ENCODE results near the gene SH3BGRL2.

SH3BGRL2 gene

DNA sequence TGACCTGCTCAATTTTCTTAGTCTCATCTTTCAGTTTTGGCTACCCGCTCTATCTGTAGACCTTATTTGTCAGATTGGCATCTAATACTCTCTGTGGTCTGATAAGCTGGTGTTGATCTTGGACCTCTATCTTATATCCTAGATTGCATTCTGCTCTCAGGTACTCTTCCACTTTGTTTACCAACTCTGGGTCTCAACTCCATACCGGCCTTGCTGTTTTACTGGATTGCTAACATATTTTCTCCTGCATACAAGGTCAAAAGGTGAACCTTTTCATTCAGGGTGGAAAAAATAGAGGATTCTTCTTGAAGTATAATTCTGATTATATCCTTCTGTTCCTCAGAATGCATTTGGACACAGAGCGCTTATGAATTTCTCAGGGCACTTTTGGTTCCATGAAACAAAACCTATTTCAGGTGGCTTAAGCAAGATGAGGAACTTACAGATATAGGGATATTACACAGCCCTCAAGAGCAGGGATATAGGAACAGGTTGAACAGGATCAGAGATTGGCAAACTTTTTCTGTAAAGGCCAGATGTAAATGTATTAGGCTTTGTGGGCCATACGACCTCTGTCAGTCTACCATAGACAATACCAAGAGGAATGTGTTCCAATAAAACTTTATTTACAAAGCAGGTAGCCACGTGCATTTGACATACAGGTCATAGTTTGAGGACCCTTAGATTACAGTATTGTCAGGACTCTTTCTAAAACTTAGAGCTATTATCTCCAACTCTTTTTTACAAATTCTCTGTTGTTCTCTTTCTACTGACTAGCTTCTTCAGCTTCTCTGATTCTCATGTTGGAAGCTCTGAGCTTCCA lies 2.5 kb upstream of the SH3BGRL2 start:
- Mint-ChIP-seq H3K27me3 (peaks cover 26% of the 10 kb centered on the region), H3K9me3 (no peaks in the 10 kb centered on the region)

DNA sequence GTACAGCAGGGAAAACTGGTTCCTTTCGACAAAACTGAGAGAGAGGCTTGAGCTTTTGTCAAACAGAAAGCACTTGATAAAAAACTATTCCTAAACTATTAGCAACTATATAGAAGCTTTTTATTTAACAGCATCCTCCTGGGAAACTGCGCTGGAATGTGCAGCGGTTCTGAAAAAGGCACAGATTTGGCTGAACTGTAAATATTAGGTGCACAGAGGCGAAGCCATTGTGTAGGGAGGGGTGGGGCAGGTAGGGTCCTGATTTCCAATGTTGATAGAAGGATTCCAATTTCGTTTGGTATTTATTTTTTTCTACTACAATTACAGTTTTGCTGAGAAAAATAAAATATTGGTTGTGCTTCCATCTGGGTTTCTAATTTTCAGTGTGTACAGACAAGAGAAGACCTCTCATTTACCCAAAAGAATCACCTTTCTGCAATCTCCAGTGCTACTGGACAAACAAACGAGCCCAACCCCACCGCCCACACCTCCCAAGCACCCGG lies 698 bp upstream of the SH3BGRL2 start:
- H3K4me1 Mint-ChIP-seq: peaks cover 13% of the 10 kb centered on the region
- no peaks in the 10 kb centered on the region for H3K9me3 Mint-ChIP-seq
- H3K27me3 Mint-ChIP-seq: peaks cover 44% of the 10 kb centered on the region
- DNase-seq (no peak), ATAC-seq (no peak)
- H3K27ac Mint-ChIP-seq: peak overlapping the region in 1 of 2 donors; percentile 44
- H3K4me3 Mint-ChIP-seq: peak overlapping the region; percentile 88 to 95

More for the DNA sequence above, 2.5 kb upstream of the SH3BGRL2 start:
- Mint-ChIP-seq H3K4me3 (no peak overlapping the region), H3K4me1 (peaks cover 13% of the 10 kb centered on the region), H3K27ac (no peak overlapping the region)
- DNase-seq (no peak), ATAC-seq (no peak)

DNA sequence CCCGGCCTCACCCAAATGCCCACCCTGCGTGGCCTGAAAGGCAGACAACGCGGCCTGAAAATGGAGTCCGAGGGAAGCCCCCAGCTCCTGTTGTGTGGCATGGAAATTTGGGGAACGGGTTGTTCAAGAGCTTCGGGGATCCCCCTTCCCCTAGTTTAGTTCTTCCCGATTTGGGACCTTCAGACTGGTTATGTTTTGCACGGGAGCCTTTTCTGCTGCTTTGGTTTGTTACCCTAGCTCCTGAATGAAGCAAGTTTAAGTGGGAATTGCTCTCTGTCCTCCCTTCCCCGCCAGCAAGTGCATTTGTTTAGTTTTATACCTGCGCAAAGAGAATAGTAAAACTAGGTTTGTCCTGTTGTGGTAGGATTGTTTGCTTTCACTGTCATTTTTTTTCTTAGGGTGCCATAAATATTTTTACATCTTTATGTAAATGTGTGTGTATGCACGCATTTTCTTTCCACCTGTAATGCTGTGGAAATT lies 604 bp downstream of the SH3BGRL2 start:
- DNase-seq (no peak), ATAC-seq (no peak)
- Mint-ChIP-seq H3K27ac (peak overlapping the region in 1 of 2 donors; percentile 9), H3K4me3 (peak overlapping the region; percentile 88 to 95), H3K4me1 (peaks cover 13% of the 10 kb centered on the region), H3K27me3 (peaks cover 47% of the 10 kb centered on the region), H3K9me3 (no peaks in the 10 kb centered on the region)

DNA sequence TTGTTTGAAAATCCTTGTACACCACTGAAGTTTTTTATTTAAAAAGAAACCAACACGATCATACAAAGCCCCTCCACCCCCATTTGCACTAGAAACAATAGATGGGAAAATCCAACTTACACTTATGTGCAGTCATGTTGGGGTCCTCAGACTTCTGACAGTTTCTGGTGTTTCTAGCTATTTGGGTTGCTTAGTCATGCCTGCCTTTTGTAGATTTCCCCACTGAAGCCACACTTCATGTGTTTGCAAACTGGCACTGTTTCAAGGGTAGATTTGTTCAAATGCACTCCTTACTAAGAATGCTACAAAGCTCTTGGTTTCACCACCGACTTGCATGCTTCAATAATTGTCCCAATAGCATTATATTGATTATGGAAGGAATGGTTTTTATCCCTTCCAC lies 1.5 kb downstream of the SH3BGRL2 start:
- DNase-seq (no peak), ATAC-seq (peak; percentile 49)
- Mint-ChIP-seq H3K27me3 (peaks cover 47% of the 10 kb centered on the region), H3K27ac (no peak overlapping the region), H3K4me1 (peaks cover 13% of the 10 kb centered on the region), H3K4me3 (no peak overlapping the region), H3K9me3 (no peaks in the 10 kb centered on the region)

DNA sequence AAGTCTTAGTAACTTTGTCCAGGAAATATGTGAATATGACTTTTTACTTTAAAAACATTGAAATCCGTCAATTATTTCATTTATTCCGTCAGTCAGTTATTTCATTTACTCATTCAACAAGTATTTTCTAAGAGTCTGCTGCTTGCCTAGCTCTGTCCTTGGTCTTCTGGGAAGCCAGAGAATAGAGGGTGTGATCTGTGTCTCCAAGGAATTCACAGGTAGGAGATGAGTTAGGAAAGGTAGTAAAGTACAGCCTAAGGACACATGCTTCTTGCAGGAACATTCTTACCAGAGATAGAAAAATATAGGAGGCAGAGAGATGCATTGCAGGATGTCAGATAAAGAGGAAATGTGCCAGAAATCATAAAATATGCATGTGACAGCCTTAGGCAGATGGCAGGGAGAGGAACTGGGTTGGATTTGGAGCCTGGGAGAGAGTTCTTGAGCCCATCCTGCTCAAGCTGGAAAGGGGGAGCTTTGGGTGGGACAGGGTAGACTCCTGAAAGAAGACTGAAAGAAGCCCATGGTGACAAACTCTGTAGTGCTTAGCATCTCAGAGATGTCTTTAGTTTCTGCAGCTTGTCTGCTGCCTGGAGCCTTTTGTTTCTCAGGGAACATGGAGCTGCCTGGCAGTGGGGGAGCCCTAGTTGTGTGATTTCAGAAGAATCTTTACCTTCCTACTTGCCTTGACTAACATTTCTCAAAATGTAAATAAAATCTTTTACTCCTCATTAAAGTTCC lies 3.5 kb downstream of the SH3BGRL2 start:
- H3K27me3 Mint-ChIP-seq: peaks cover 41% of the 10 kb centered on the region
- no peak overlapping the region for H3K4me3 Mint-ChIP-seq
- no peak for ATAC-seq
- no peaks in the 10 kb centered on the region for H3K9me3 Mint-ChIP-seq
- H3K4me1 Mint-ChIP-seq: peaks cover 13% of the 10 kb centered on the region
- H3K27ac Mint-ChIP-seq: no peak overlapping the region
- no peak for DNase-seq

DNA sequence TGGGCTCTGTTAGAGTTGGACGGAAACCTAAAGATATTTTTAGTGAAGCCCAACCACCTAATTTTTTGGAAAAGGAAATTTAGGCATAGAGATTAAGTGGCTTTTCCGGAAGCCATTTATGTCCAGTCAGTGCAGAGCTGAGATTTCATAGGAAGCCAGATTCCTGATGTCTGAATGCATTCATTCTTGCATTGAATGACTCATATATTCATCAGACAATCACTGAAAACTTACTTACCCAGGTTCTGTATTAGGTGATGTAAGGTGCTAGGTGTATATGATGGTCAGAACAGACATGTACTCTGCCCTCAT lies 4.1 kb downstream of the SH3BGRL2 start:
- Mint-ChIP-seq H3K4me1 (peaks cover 13% of the 10 kb centered on the region), H3K4me3 (no peak overlapping the region), H3K27ac (no peak overlapping the region), H3K9me3 (no peaks in the 10 kb centered on the region), H3K27me3 (peaks cover 39% of the 10 kb centered on the region)
- no peak for ATAC-seq
- no peak for DNase-seq

DNA sequence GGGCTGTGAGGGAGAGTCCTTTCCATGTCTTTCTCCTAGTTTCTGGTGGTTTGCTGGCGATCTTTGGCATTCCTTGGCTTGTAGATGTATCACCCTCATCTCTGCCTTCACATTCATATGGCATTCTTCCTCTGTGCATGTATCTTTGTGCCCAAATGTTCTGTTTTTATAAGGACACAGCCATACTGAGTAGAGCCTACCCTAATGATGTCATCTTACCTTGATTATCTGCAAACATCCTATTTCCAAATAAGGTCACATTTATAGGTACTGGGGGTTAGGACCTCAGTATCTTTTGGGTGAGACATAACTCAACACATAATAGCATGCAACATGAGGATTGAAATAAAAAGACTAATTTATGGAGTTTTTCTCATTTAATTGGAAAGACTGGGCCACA lies 5.5 kb downstream of the SH3BGRL2 start:
- ATAC-seq (no peak), DNase-seq (no peak)
- Mint-ChIP-seq H3K9me3 (no peaks in the 10 kb centered on the region), H3K4me1 (peaks cover 4% of the 10 kb centered on the region), H3K27me3 (peaks cover 25% of the 10 kb centered on the region), H3K27ac (no peak overlapping the region), H3K4me3 (no peak overlapping the region)

DNA sequence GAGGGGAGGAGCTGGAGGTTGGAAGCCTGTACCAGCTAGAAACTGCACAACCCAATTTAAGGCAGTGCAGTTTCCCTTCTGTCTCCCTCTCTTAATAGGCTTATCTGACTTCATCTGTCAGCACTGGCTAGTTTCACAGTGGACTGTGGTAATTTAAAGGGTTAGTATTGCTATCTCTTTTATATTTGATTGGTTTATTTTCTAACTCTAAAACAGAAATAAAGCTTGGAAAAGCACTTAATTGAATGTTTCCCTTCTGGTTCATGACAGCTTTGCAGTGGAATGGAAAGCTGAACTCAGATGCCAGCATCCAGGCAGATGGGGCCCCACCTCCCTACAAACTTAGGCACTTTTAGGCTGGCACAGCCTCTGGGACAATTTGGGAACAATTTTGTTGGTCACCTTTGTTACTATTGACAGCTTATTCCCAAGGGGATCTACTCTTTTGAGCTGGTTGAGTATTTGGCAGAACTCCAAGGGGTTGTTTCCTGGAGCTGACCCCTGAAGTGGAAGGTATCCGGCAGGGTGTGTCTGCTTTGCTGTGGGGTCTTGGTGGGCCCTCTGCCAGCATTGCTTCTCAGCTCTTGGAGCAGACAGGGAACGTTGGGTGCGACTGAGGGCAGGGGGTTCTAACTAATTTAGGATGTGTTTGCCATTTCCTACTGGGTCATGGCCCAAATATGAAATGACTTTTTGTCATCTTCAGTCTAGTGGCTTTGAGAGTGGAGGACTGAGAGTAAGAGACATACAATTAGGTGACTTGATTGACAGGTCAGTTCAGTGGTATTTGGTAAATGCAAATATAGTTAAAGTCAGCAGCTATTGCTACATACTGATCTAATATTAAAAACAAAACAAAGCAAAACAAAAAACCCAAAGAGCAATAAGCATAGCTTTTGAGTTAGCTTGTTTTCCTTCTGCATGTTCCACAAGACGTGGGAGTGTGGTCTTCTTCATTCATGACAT lies 9.3 kb downstream of the SH3BGRL2 start:
- ATAC-seq: no peak
- peaks cover 3% of the 10 kb centered on the region for H3K27me3 Mint-ChIP-seq
- DNase-seq: no peak
- H3K9me3 Mint-ChIP-seq: no peaks in the 10 kb centered on the region
- H3K4me1 Mint-ChIP-seq: no peaks in the 10 kb centered on the region
- no peak overlapping the region for H3K27ac Mint-ChIP-seq
- no peak overlapping the region for H3K4me3 Mint-ChIP-seq

DNA sequence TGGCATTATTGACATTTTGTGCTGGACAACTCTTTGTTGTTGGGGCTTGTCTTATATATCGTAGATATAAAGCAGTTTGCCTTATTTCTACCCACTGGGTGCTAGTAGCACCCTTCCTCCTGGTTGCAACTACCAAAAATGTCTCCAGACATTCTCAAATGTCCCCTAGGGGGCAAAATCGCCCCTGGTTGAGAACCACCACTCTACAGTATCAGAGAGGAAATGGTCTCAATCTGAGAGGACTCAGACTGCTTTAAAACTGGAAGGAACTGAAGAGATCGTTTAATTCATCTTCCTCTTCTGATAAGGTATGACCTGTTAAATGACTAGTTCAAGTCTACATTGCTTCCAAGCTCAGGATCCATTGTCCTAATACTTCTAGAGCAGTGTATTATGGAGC lies 14.9 kb downstream of the SH3BGRL2 start:
- H3K4me3 Mint-ChIP-seq: peak overlapping the region; percentile 61 to 65
- H3K27me3 Mint-ChIP-seq: no peaks in the 10 kb centered on the region
- no peak overlapping the region for H3K27ac Mint-ChIP-seq
- no peaks in the 10 kb centered on the region for H3K9me3 Mint-ChIP-seq
- ATAC-seq (peak; percentile 87), DNase-seq (peak; percentile 41 to 45)
- H3K4me1 Mint-ChIP-seq: peaks cover 39% of the 10 kb centered on the region

DNA sequence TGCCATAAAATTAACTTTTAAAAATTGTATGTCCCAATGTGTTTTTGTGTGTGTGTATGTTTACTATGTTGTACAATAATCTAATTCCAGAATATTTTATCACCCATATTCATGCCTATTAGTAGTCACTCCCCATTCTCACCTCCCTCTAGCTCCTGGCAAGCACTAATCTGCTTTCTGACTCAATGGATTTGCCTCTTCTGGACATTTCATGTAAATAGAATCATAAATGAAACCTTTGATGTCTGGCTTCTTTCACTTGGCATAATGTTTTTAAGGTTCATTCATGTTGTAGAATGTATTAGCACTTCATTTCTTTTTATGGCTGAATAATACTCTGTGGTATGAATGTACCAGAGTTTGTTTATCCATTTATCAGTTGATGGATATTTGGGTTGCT lies 15.4 kb downstream of the SH3BGRL2 start:
- peak overlapping the region; percentile 61 to 65 for H3K4me3 Mint-ChIP-seq
- DNase-seq (no peak), ATAC-seq (no peak)
- H3K27me3 Mint-ChIP-seq: no peaks in the 10 kb centered on the region
- no peaks in the 10 kb centered on the region for H3K9me3 Mint-ChIP-seq
- peaks cover 42% of the 10 kb centered on the region for H3K4me1 Mint-ChIP-seq
- no peak overlapping the region for H3K27ac Mint-ChIP-seq

DNA sequence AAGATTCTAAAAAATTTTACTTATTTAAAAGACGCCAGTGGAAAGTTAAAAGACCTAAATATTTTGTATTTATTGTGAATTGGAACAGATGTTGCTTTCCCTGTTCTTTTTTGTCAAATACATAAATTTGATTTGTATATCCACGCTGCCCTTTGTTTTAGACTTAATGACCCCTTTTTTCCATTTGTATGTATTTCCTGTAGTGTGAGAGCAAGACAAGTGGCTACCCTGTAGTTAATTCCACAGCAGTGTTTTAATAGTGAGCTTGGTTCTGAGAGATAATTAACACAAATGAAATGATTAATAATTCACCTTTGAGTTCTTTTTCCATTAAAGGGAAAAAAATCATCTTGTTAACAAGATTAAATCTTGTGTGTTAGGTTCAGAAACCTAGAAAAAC lies 16.6 kb downstream of the SH3BGRL2 start:
- H3K9me3 Mint-ChIP-seq: no peaks in the 10 kb centered on the region
- no peak for DNase-seq
- ATAC-seq: no peak

DNA sequence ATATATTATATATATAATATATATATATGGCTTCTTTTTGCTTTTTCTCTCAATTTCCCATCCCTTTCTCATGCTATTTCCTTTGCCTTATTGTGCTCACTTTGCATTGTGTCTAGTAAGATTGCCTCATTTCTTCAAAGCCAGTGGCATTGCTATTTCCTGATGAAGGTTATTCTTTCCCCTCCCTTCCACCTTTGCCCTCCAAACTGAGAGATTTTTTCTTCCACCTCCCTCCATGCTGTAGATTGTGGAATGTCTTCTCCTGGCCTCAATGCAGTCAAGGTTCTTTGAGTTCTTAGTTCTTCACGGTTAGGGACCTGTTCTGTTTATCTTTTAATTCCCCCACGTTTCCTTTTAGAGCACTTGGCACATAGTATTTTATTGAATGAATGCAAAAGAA lies 17.2 kb downstream of the SH3BGRL2 start:
- no peak for ATAC-seq
- Mint-ChIP-seq H3K4me1 (peaks cover 46% of the 10 kb centered on the region), H3K9me3 (no peaks in the 10 kb centered on the region), H3K27me3 (no peaks in the 10 kb centered on the region), H3K27ac (peak overlapping the region in 1 of 2 donors; percentile 6), H3K4me3 (peak overlapping the region; percentile 7)
- DNase-seq: no peak

More for the DNA sequence above, 16.6 kb downstream of the SH3BGRL2 start:
- Mint-ChIP-seq H3K4me1 (peaks cover 46% of the 10 kb centered on the region), H3K27me3 (no peaks in the 10 kb centered on the region), H3K27ac (peak overlapping the region in 1 of 2 donors; percentile 22), H3K4me3 (peak overlapping the region in 1 of 2 donors; percentile 9)

DNA sequence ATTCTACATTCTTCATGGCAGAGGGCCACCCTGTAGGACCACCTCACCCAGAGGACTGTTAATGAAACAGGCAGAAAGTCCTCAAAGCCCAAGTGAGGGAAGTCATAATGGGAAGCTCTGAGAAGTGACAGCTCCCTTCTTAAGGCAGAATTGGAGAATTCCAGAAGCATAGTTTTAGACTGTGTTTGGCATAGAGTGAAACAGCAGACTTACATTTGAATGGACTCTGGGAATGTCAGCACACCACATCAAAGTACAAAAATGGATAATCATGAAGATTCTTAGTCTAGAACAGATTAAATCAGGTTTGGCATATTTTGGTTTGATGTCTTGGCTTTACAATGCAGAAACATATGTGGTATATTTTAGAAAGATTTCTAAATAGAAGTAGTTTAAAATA lies 17.9 kb downstream of the SH3BGRL2 start:
- H3K27me3 Mint-ChIP-seq: no peaks in the 10 kb centered on the region
- ATAC-seq: no peak
- peak overlapping the region; percentile 28 to 55 for H3K27ac Mint-ChIP-seq
- DNase-seq: no peak
- H3K9me3 Mint-ChIP-seq: no peaks in the 10 kb centered on the region
- no peak overlapping the region for H3K4me3 Mint-ChIP-seq
- H3K4me1 Mint-ChIP-seq: peaks cover 46% of the 10 kb centered on the region

DNA sequence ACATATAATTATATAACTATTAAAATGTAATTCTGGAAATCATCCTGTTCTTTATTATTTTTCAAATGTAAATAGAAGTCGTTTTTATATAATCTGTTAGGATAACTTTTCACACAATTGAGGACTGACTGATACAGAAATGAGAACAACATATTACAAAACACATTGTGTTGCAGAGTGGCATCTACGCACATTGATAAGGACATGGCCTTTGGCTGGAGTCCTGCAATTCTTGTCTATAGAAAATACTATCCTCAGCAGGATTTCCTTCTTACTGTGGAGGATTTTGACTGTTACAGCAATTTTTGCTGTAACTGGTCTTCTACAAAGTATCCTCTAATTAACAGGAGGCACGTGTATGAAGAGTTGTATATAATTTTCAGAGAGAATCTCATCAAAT lies 19.8 kb downstream of the SH3BGRL2 start:
- ATAC-seq (no peak), DNase-seq (no peak)
- Mint-ChIP-seq H3K4me1 (peaks cover 61% of the 10 kb centered on the region), H3K27ac (no peak overlapping the region), H3K9me3 (no peaks in the 10 kb centered on the region), H3K4me3 (no peak overlapping the region), H3K27me3 (no peaks in the 10 kb centered on the region)

DNA sequence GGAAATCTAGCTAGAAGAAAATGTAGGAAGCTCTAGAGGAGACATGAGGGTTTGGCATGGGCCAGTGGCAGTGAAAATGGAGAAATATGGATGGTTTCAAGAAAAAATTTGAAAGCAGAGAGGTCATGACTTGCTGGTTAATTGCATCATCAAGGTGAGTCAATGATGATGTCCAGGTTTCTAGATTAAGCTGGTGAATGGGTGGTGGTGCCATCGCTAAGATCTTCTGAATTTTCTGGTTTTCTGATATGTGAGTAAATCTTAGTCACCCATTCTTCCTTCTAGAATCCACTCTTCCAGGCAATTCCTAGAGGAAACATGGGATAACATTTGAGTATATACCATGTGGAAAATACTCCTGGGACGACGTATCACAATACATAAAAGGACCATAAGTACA lies 25.0 kb downstream of the SH3BGRL2 start:
- Mint-ChIP-seq H3K27ac (no peak overlapping the region), H3K4me3 (no peak overlapping the region), H3K9me3 (peaks cover 1 to 15% of the 10 kb centered on the region in 2 donors), H3K27me3 (no peaks in the 10 kb centered on the region), H3K4me1 (peaks cover 35% of the 10 kb centered on the region)
- DNase-seq: no peak
- peak; percentile 45 for ATAC-seq

All from stimulated activated naive CD8-positive, alpha-beta T cell treated with anti-CD3 and anti-CD28 coated beads, Interleukin-15, amount 100 ng/mL, for 72 hours (primary cell).